HepG2 (cell line): Measurements from ENCODE around the gene TASOR2. TPM values are rescaled to one million over a fixed set of nuclear protein-coding genes. Genes with fewer than 3 reads are reported as not detected.

Source experiments
- CCAR2 ChIP-seq: fragments of 200-400 bp; formaldehyde crosslinking; optimal IDR thresholded peaks from 2 replicates; pipeline ENCODE3; 2018; ENCODE audit warnings: low read depth, mild to moderate bottlenecking, low read length, moderate library complexity
- DNMT1 ChIP-seq: sonication (generic); formaldehyde crosslinking; IDR thresholded peaks from 2 replicates; pipeline ENCODE4 v1.5.1; 2020; ENCODE audit warnings: mild to moderate bottlenecking, missing genetic modification reagents
- FOXA1 ChIP-seq, 2 experiments: fragments of 450-650 bp in 1 of 2; sonication (generic) in 1 of 2; formaldehyde crosslinking in 1 of 2; IDR thresholded peaks; 2 replicates each; pipeline versions ENCODE4 v1.4.0 to v1.6.1; 2016 to 2020; ENCODE audit warnings: missing genetic modification reagents in 1 of 2
- JUNB ChIP-seq: sonication (generic); formaldehyde crosslinking; IDR thresholded peaks from 2 replicates; pipeline ENCODE4 v1.8.0; 2022; ENCODE audit warnings: missing genetic modification reagents, mild to moderate bottlenecking, borderline replicate concordance
- KDM1A ChIP-seq: IDR thresholded peaks from 2 replicates; pipeline ENCODE4 v1.6.1; 2016; ENCODE audit warnings: missing compliant biosample characterization
- KLF6 ChIP-seq: IDR thresholded peaks from 2 replicates; pipeline ENCODE4 v1.8.0; 2016; ENCODE audit warnings: missing biosample characterization, missing genetic modification reagents
- MXI1 ChIP-seq: IDR thresholded peaks from 3 replicates; pipeline ENCODE4 v1.6.1; 2012; ENCODE audit warnings: low read depth, low read length, inconsistent platforms, borderline replicate concordance
- PITX1 ChIP-seq: sonication (generic); formaldehyde crosslinking; IDR thresholded peaks from 2 replicates; pipeline ENCODE4 v1.5.1; 2020; ENCODE audit warnings: mild to moderate bottlenecking, missing genetic modification reagents
- TAF1 ChIP-seq: sonication (generic); formaldehyde crosslinking; IDR thresholded peaks from 2 replicates; pipeline ENCODE4 v1.4.0; 2020; ENCODE audit warnings: missing genetic modification reagents
- TRAFD1 ChIP-seq: sonication (generic); formaldehyde crosslinking; IDR thresholded peaks from 2 replicates; pipeline ENCODE4 v1.5.1; 2020; ENCODE audit warnings: missing genetic modification reagents, mild to moderate bottlenecking, borderline replicate concordance
- WIZ ChIP-seq: sonication (generic); formaldehyde crosslinking; IDR thresholded peaks from 2 replicates; pipeline ENCODE4 v1.5.1; 2020; ENCODE audit warnings: mild to moderate bottlenecking, missing genetic modification reagents
- XRCC5 ChIP-seq: fragments of 200-400 bp; formaldehyde crosslinking; optimal IDR thresholded peaks from 2 replicates; pipeline ENCODE3; 2017; ENCODE audit warnings: mild to moderate bottlenecking, low read length
- ZNF136 ChIP-seq: sonication (generic); formaldehyde crosslinking; IDR thresholded peaks from 2 replicates; pipeline ENCODE4 v1.8.1; 2022; ENCODE audit warnings: low read depth, mild to moderate bottlenecking, moderate library complexity, missing genetic modification reagents
- ZNF160 ChIP-seq: sonication (generic); formaldehyde crosslinking; IDR thresholded peaks from 2 replicates; pipeline ENCODE4 v1.8.0; 2022; ENCODE audit warnings: mild to moderate bottlenecking, inconsistent platforms, missing genetic modification reagents
- ZNF24 ChIP-seq: fragments of 450-650 bp; IDR thresholded peaks from 2 replicates; pipeline ENCODE4 v1.6.1; 2017; ENCODE audit warnings: antibody characterized with exemption, mild to moderate bottlenecking
- ZNF253 ChIP-seq: sonication (generic); formaldehyde crosslinking; IDR thresholded peaks from 2 replicates; pipeline ENCODE4 v1.8.0; 2022; ENCODE audit warnings: mild to moderate bottlenecking, missing genetic modification reagents, borderline replicate concordance
- ZNF567 ChIP-seq: sonication (generic); formaldehyde crosslinking; IDR thresholded peaks from 2 replicates; pipeline ENCODE4 v1.8.1; 2023; ENCODE audit warnings: mild to moderate bottlenecking, missing genetic modification reagents, borderline replicate concordance
- ZNF619 ChIP-seq: sonication (generic); formaldehyde crosslinking; IDR thresholded peaks from 2 replicates; pipeline ENCODE4 v1.4.0; 2020; ENCODE audit warnings: mild to moderate bottlenecking, missing genetic modification reagents
- ZNF670 ChIP-seq: sonication (generic); formaldehyde crosslinking; IDR thresholded peaks from 2 replicates; pipeline ENCODE4 v1.8.0; 2022; ENCODE audit warnings: mild to moderate bottlenecking, missing genetic modification reagents, borderline replicate concordance
- ZNF709 ChIP-seq: sonication (generic); formaldehyde crosslinking; IDR thresholded peaks from 2 replicates; pipeline ENCODE4 v1.5.0; 2020; ENCODE audit warnings: mild to moderate bottlenecking, missing genetic modification reagents
- polyA plus RNA-seq, 8 experiments: library from polyadenylated mRNA; depleted of rRNA in 3 of 8; stranded (reverse) in 7 of 8; unstranded in 1 of 8; fragments of >200 nt; fragmentation: Illumina TruSeq in 4 of 8; extraction: Trizol in 4 of 8; gene quantifications; 2 replicates each; pipeline versions ENCODE4 v1.2.1 to v1.2.3, GENCODE V29; 2011 to 2016; ENCODE audit warnings: low read depth in 4 of 8, missing spikeins in 1 of 8, mixed read lengths in 1 of 8; ENCODE audit not compliant: insufficient read depth in 1 of 8
- total RNA-seq, 5 experiments: library from RNA; depleted of rRNA; stranded (reverse); fragments of >200 nt; fragmentation: Illumina TruSeq; extraction: Trizol; gene quantifications; 2 replicates each; pipeline ENCODE4 v1.2.3, GENCODE V29; 2016; ENCODE audit warnings: low read depth in 1 of 5
- TF ChIP-seq, protein P1 (sequence below): sonication (generic); formaldehyde crosslinking; IDR thresholded peaks from 2 replicates; pipeline ENCODE4 v1.4.0; 2020; ENCODE audit warnings: missing genetic modification reagents, borderline replicate concordance
- TF ChIP-seq, protein P2 (sequence below): sonication (generic); formaldehyde crosslinking; IDR thresholded peaks from 2 replicates; pipeline ENCODE4 v1.8.1; 2023; ENCODE audit warnings: mild to moderate bottlenecking, moderate library complexity, missing genetic modification reagents

TASOR2 gene
- total and polyA plus RNA-seq, 2 of the 13 experiments (the other 11 are each of a cell fraction or from before 2014, with no cell fraction given) = 24.2 to 55.3 TPM

DNA sequence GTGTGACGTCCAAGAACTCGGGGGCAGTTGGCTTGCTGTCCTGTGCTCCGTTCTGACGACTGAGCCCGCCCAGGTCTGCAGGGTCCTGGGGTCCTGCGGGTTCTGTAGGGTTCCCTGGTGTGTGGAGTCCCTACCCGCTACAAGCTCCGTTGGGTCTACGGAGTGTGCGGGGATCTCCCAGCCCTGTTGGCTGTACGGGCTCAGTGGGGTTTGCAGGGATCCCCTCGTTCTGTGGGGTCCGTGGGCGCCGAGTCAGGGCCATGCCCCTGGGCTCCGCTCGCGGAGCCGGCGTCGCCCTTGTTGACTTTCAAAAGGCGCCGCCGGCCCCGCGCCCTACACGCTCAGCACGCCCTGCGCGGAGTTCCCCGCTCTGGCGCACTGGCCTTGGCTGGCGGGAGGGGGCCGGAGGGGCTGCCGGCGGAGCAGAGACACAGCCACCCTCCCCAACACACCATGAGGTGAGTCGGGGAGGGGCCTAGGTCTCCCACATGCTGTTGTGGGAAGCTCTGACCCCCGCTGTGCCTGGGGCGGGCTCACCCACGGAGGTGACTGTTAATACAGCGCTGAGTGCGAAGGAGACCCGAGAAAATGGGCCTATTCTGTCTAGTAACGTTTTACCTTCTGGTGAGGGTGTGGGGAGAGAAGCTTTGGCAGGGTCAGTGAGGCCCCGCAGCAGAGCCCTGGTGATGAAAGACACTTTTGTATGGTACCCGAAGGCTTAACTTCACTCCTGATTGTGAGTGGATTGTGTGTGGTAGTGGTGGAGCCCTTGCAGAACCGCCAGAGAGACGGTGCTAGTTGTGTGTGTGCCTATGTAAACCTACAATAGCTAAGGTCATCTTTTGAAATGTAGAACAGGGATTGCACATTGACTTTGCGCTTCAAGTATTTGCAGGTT is 8.1 kb downstream of the TASOR2 start (continued):
- TF ChIP-seq TRAFD1 (peak; percentile 79; the same call in 1 of the 2 replicates), ZNF24 (no peak), XRCC5 (peak; percentile 56), KLF6 (CRISPR knock-in tag) (0 out of 2 replicates have a peak, but pooled peaks have one; percentile 58), ZNF709 (CRISPR knock-in tag) (peak; percentile 81), ZNF670 (CRISPR knock-in tag) (peak; percentile 95), ZNF619 (CRISPR knock-in tag) (peak; percentile 85; the same call in 1 of the 2 replicates), DNMT1 (CRISPR knock-in tag) (peak; percentile 94; the same call in 1 of the 2 replicates), ZNF567 (peak; percentile 34; the same call in 1 of the 2 replicates), FOXA1 (IDR thresholded peaks at IDR 0.05) (no peak), FOXA1 (CRISPR knock-in tag; IDR thresholded peaks at IDR 0.05) (peak; percentile 89), TAF1 (CRISPR knock-in tag) (peak; percentile 70), ZNF136 (CRISPR knock-in tag) (no peak), PITX1 (peak; percentile 28; the same call in 1 of the 2 replicates), ZNF160 (CRISPR knock-in tag) (0 out of 2 replicates have a peak, but pooled peaks have one; percentile 48), MXI1 (peak; percentile 80; the same call in 2 of the 3 replicates), KDM1A (CRISPR knock-in tag) (0 out of 2 replicates have a peak, but pooled peaks have one; percentile 57), ZNF253 (CRISPR knock-in tag) (0 out of 2 replicates have a peak, but pooled peaks have one; percentile 57), CCAR2 (no peak), JUNB (CRISPR knock-in tag) (no peak), WIZ (CRISPR knock-in tag) (peak; percentile 89)
- TF ChIP-seq, protein P1, sequence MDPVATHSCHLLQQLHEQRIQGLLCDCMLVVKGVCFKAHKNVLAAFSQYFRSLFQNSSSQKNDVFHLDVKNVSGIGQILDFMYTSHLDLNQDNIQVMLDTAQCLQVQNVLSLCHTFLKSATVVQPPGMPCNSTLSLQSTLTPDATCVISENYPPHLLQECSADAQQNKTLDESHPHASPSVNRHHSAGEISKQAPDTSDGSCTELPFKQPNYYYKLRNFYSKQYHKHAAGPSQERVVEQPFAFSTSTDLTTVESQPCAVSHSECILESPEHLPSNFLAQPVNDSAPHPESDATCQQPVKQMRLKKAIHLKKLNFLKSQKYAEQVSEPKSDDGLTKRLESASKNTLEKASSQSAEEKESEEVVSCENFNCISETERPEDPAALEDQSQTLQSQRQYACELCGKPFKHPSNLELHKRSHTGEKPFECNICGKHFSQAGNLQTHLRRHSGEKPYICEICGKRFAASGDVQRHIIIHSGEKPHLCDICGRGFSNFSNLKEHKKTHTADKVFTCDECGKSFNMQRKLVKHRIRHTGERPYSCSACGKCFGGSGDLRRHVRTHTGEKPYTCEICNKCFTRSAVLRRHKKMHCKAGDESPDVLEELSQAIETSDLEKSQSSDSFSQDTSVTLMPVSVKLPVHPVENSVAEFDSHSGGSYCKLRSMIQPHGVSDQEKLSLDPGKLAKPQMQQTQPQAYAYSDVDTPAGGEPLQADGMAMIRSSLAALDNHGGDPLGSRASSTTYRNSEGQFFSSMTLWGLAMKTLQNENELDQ (CRISPR knock-in tag) = no peak
- TF ChIP-seq, protein P2, sequence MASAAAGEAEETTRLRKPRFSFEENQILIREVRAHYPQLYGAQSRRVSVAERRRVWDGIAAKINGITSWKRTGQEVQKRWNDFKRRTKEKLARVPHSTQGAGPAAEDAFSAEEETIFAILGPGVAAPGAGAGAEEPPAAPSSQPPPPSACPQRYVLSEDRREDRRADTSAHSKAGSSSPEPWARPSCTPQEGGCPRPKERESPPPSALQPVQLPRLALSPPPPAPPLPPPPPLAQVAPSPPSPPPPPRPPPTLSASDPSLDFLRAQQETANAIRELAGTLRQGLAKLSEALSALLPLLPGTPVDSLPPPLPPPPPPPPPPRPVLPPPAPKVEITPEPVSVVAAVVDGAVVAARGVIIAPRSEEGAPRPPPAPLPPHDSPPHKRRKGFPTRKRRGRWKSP (CRISPR knock-in tag) = peak; percentile 92
